SK-N-SH (cell line): Measurements from ENCODE around the gene MRPL19. TPM values are rescaled to one million over a fixed set of nuclear protein-coding genes. Genes with fewer than 3 reads are reported as not detected.

Experiments
- ELF1 ChIP-seq: IDR thresholded peaks from 2 replicates; pipeline ENCODE4 v1.4.0; 2012
- EP300 ChIP-seq, 2 experiments: IDR thresholded peaks; 2 replicates each; pipeline versions ENCODE4 v1.4.0 to v1.6.1; 2012; ENCODE audit warnings: borderline replicate concordance in 1 of 2, low read depth in 1 of 2, low read length in 1 of 2
- EZH2phosphoT487 ChIP-seq: fragments of 200-600 bp; sonication (generic); IDR thresholded peaks from 2 replicates; pipeline ENCODE4 v1.6.1; 2017; ENCODE audit warnings: low read depth, mixed run types, mild to moderate bottlenecking, antibody characterized with exemption, moderate library complexity, borderline replicate concordance
- FOSL2 ChIP-seq: IDR thresholded peaks from 2 replicates; pipeline ENCODE4 v1.4.0; 2012; ENCODE audit warnings: low read depth, mild to moderate bottlenecking, moderate library complexity, borderline replicate concordance
- FOXM1 ChIP-seq: IDR thresholded peaks from 2 replicates; pipeline ENCODE4 v1.4.0; 2012; ENCODE audit warnings: low read depth, mild to moderate bottlenecking
- GATA2 ChIP-seq: sonication (generic); formaldehyde crosslinking; IDR thresholded peaks from 2 replicates; pipeline ENCODE4 v1.5.0; 2020; ENCODE audit warnings: mild to moderate bottlenecking, missing genetic modification reagents
- JUND ChIP-seq: IDR thresholded peaks from 2 replicates; pipeline ENCODE4 v1.4.0; 2012
- MEF2A ChIP-seq: IDR thresholded peaks from 2 replicates; pipeline ENCODE4 v1.4.0; 2012; ENCODE audit warnings: low read depth, borderline replicate concordance
- NRF1 ChIP-seq: IDR thresholded peaks from 2 replicates; pipeline ENCODE4 v1.6.1; 2012; ENCODE audit warnings: low read depth, mild to moderate bottlenecking, low read length
- POLR2AphosphoS5 ChIP-seq: IDR thresholded peaks from 2 replicates; pipeline ENCODE4 v1.6.1; 2012; ENCODE audit warnings: low read depth, low read length
- RAD21 ChIP-seq: IDR thresholded peaks from 2 replicates; pipeline ENCODE4 v1.6.1; 2012; ENCODE audit warnings: mild to moderate bottlenecking, low read length
- RCOR1 ChIP-seq: fragments of 150-350 bp; IDR thresholded peaks from 2 replicates; pipeline ENCODE4 v1.6.1; 2017; ENCODE audit warnings: antibody characterized with exemption, low read length
- SMC3 ChIP-seq: IDR thresholded peaks from 2 replicates; pipeline ENCODE4 v1.6.1; 2012; ENCODE audit warnings: low read depth, low read length, improper control_type of control experiment
- TAF1 ChIP-seq: IDR thresholded peaks from 2 replicates; pipeline ENCODE4 v1.6.1; 2012; ENCODE audit warnings: low read depth, mild to moderate bottlenecking, low read length, moderate library complexity, borderline replicate concordance
- polyA plus RNA-seq, 3 experiments: library from polyadenylated mRNA; depleted of rRNA; stranded (reverse); fragments of >200 nt; gene quantifications; 2 replicates each; pipeline ENCODE4 v1.2.3, GENCODE V29; 2012
- TF ChIP-seq, protein P1 (sequence below): IDR thresholded peaks from 2 replicates; pipeline ENCODE4; 2012
- TF ChIP-seq, protein P2 (sequence below): fragments of 150-350 bp; IDR thresholded peaks from 2 replicates; pipeline ENCODE4 v1.6.1; 2016; ENCODE audit warnings: mild to moderate bottlenecking, low read depth, low read length
- TF ChIP-seq, protein P3 (sequence below): fragments of 200-600 bp; sonication (generic); IDR thresholded peaks from 2 replicates; pipeline ENCODE4 v1.6.1; 2017; ENCODE audit warnings: antibody characterized with exemption, mild to moderate bottlenecking, moderate library complexity
- TF ChIP-seq, protein P4 (sequence below): IDR thresholded peaks from 2 replicates; pipeline ENCODE4 v1.6.1; 2012; ENCODE audit warnings: mild to moderate bottlenecking, low read depth, low read length, moderate library complexity
- TF ChIP-seq, protein P5 (sequence below): IDR thresholded peaks from 2 replicates; pipeline ENCODE4 v1.4.0; 2012; ENCODE audit warnings: low read depth, borderline replicate concordance

Gene MRPL19
- polyA plus RNA-seq, 1 of the 3 experiments (the other 2 are of a cell fraction) = 15.4 TPM

DNA sequence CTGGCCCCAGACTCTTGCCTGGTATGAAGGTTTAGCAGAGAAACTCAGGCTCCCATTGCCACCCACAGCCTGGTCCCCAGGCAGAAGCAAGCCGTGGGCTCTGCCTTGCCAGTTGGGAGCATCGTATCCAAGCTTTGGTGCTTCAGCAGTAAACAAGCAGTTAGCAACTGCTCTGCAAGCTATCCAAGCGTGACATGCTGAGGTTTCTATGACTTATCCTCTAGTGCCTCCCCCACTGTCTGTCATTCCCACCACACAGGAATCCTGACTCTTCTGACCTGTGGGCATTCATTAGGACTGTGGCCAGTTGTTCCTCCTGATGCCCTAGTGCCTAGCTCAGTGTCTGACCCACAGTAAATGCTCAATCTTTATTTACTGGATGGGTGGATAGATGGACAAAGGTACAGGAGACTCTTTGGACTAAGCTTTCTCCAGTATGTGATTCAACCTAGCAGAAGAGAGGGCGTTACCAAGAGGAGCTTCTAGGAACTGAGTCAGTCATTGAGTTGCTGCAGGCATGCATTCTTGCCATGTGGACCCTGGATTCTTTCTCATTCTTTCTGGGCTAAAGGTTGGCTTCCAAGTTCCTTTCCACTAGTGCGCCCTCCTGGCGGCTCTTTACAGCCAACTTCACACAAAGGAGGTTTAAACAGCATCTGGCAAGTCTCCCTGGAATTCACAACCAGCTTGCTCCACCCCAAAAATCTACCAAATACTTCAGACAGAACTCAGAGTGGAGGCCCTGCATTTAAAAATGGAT lies 40.6 kb upstream of the MRPL19 start (continued):
- TF ChIP-seq, protein P1, sequence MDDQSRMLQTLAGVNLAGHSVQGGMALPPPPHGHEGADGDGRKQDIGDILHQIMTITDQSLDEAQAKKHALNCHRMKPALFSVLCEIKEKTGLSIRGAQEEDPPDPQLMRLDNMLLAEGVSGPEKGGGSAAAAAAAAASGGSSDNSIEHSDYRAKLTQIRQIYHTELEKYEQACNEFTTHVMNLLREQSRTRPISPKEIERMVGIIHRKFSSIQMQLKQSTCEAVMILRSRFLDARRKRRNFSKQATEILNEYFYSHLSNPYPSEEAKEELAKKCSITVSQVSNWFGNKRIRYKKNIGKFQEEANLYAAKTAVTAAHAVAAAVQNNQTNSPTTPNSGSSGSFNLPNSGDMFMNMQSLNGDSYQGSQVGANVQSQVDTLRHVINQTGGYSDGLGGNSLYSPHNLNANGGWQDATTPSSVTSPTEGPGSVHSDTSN = peak; percentile 53
- TF ChIP-seq, protein P2, sequence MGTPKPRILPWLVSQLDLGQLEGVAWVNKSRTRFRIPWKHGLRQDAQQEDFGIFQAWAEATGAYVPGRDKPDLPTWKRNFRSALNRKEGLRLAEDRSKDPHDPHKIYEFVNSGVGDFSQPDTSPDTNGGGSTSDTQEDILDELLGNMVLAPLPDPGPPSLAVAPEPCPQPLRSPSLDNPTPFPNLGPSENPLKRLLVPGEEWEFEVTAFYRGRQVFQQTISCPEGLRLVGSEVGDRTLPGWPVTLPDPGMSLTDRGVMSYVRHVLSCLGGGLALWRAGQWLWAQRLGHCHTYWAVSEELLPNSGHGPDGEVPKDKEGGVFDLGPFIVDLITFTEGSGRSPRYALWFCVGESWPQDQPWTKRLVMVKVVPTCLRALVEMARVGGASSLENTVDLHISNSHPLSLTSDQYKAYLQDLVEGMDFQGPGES = no peak
- TF ChIP-seq RAD21 (peak; percentile 36; the same call in 1 of the 2 replicates), EP300 (IDR thresholded peaks at IDR 0.05; ENCODE audit: borderline replicate concordance in 1 of 2, low read depth in 1 of 2, low read length in 1 of 2) (peak in 1 of 2 experiments; percentile 65; a peak in 1 of 4 replicates), JUND (no peak), EZH2phosphoT487 (no peak), RCOR1 (no peak), FOXM1 (no peak), ELF1 (no peak), GATA2 (CRISPR knock-in tag) (no peak), POLR2AphosphoS5 (no peak), TAF1 (peak; percentile 52; the same call in 1 of the 2 replicates), FOSL2 (peak; percentile 47; the same call in 1 of the 2 replicates), SMC3 (peak; percentile 43; the same call in 1 of the 2 replicates), MEF2A (no peak; the same call in 1 of the 2 replicates), NRF1 (no peak)
- TF ChIP-seq, protein P3, sequence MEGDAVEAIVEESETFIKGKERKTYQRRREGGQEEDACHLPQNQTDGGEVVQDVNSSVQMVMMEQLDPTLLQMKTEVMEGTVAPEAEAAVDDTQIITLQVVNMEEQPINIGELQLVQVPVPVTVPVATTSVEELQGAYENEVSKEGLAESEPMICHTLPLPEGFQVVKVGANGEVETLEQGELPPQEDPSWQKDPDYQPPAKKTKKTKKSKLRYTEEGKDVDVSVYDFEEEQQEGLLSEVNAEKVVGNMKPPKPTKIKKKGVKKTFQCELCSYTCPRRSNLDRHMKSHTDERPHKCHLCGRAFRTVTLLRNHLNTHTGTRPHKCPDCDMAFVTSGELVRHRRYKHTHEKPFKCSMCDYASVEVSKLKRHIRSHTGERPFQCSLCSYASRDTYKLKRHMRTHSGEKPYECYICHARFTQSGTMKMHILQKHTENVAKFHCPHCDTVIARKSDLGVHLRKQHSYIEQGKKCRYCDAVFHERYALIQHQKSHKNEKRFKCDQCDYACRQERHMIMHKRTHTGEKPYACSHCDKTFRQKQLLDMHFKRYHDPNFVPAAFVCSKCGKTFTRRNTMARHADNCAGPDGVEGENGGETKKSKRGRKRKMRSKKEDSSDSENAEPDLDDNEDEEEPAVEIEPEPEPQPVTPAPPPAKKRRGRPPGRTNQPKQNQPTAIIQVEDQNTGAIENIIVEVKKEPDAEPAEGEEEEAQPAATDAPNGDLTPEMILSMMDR = peak; percentile 63
- TF ChIP-seq, protein P4, sequence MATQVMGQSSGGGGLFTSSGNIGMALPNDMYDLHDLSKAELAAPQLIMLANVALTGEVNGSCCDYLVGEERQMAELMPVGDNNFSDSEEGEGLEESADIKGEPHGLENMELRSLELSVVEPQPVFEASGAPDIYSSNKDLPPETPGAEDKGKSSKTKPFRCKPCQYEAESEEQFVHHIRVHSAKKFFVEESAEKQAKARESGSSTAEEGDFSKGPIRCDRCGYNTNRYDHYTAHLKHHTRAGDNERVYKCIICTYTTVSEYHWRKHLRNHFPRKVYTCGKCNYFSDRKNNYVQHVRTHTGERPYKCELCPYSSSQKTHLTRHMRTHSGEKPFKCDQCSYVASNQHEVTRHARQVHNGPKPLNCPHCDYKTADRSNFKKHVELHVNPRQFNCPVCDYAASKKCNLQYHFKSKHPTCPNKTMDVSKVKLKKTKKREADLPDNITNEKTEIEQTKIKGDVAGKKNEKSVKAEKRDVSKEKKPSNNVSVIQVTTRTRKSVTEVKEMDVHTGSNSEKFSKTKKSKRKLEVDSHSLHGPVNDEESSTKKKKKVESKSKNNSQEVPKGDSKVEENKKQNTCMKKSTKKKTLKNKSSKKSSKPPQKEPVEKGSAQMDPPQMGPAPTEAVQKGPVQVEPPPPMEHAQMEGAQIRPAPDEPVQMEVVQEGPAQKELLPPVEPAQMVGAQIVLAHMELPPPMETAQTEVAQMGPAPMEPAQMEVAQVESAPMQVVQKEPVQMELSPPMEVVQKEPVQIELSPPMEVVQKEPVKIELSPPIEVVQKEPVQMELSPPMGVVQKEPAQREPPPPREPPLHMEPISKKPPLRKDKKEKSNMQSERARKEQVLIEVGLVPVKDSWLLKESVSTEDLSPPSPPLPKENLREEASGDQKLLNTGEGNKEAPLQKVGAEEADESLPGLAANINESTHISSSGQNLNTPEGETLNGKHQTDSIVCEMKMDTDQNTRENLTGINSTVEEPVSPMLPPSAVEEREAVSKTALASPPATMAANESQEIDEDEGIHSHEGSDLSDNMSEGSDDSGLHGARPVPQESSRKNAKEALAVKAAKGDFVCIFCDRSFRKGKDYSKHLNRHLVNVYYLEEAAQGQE = 0 out of 2 replicates have a peak, but pooled peaks have one; percentile 31
- TF ChIP-seq, protein P5, sequence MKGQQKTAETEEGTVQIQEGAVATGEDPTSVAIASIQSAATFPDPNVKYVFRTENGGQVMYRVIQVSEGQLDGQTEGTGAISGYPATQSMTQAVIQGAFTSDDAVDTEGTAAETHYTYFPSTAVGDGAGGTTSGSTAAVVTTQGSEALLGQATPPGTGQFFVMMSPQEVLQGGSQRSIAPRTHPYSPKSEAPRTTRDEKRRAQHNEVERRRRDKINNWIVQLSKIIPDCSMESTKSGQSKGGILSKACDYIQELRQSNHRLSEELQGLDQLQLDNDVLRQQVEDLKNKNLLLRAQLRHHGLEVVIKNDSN = no peak
